ENCODE data around the gene ECE1.

DNA sequence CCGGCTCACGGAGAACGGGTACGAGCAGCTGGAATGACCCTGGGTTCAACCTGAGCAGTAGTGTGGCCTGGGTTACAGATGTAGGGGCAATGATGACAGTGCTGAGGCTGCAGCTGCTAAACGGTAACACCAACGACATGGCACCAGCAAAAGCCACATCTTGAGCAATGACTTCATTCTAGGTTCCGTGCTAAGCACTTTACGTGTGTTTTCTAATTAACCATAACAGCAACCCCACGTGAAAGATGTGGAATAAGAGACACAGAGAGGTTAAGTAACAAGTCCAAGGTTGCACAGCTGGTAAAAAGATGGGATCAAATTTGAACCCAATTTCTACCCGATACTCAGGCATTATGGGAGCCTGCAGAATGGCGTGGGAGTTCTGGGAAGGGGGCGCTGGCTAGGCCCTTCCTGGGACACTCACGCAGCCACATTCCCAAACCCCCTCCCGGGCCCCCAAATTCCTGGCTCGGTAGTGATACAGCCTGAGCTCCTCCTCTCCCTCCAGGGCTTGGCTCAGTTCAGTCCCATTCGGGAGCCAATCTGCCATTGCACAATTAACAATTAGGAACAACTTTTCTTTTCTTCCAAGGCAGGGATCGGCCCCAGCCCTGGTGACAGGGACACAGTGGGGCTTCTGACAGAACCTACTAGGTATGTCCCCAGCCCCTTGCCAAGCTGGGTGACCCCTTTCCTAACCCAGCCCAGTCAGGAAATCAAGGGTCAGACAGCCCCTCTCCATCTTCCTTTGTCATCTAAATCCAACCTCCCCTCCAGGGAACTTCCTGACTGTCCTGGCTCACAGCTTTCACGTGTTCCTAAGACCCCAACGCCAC is 23.8 kb upstream of the ECE1 start:
- TF ChIP-seq, protein P1, sequence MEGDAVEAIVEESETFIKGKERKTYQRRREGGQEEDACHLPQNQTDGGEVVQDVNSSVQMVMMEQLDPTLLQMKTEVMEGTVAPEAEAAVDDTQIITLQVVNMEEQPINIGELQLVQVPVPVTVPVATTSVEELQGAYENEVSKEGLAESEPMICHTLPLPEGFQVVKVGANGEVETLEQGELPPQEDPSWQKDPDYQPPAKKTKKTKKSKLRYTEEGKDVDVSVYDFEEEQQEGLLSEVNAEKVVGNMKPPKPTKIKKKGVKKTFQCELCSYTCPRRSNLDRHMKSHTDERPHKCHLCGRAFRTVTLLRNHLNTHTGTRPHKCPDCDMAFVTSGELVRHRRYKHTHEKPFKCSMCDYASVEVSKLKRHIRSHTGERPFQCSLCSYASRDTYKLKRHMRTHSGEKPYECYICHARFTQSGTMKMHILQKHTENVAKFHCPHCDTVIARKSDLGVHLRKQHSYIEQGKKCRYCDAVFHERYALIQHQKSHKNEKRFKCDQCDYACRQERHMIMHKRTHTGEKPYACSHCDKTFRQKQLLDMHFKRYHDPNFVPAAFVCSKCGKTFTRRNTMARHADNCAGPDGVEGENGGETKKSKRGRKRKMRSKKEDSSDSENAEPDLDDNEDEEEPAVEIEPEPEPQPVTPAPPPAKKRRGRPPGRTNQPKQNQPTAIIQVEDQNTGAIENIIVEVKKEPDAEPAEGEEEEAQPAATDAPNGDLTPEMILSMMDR (IDR thresholded peaks at IDR 0.05), result no peak
- TF ChIP-seq, protein P2, sequence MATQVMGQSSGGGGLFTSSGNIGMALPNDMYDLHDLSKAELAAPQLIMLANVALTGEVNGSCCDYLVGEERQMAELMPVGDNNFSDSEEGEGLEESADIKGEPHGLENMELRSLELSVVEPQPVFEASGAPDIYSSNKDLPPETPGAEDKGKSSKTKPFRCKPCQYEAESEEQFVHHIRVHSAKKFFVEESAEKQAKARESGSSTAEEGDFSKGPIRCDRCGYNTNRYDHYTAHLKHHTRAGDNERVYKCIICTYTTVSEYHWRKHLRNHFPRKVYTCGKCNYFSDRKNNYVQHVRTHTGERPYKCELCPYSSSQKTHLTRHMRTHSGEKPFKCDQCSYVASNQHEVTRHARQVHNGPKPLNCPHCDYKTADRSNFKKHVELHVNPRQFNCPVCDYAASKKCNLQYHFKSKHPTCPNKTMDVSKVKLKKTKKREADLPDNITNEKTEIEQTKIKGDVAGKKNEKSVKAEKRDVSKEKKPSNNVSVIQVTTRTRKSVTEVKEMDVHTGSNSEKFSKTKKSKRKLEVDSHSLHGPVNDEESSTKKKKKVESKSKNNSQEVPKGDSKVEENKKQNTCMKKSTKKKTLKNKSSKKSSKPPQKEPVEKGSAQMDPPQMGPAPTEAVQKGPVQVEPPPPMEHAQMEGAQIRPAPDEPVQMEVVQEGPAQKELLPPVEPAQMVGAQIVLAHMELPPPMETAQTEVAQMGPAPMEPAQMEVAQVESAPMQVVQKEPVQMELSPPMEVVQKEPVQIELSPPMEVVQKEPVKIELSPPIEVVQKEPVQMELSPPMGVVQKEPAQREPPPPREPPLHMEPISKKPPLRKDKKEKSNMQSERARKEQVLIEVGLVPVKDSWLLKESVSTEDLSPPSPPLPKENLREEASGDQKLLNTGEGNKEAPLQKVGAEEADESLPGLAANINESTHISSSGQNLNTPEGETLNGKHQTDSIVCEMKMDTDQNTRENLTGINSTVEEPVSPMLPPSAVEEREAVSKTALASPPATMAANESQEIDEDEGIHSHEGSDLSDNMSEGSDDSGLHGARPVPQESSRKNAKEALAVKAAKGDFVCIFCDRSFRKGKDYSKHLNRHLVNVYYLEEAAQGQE (IDR thresholded peaks at IDR 0.05; ENCODE audit: insufficient read depth in 1 of 2, low read depth in 2 of 2, low read length in 1 of 2), result no peak
- TF ChIP-seq POLR2AphosphoS5 (IDR thresholded peaks at IDR 0.05; ENCODE audit: low read depth, low read length), result no peak
